Endodermal cell (in vitro differentiated cells): ENCODE measurements around the gene SMAD2. TPM values are rescaled to one million over a fixed set of nuclear protein-coding genes. Genes with fewer than 3 reads are reported as not detected.

Source experiments
- DNase-seq: peaks from one replicate; pipeline ENCODE4 v3.0.0-alpha.2; 2017
- H3K27ac ChIP-seq: 2 replicates; pipeline ENCODE4 v1.5.1; 2013; ENCODE audit warnings: mild to moderate bottlenecking, low read depth, low read length, moderate library complexity
- H3K27me3 ChIP-seq: 2 replicates; pipeline ENCODE4 v1.6.1; 2013; ENCODE audit warnings: mild to moderate bottlenecking, low read length, moderate library complexity; ENCODE audit not compliant: insufficient read depth, control insufficient read depth, poor library complexity, severe bottlenecking
- H3K36me3 ChIP-seq: 2 replicates; pipeline ENCODE4 v1.7.0; 2013; ENCODE audit warnings: mild to moderate bottlenecking, low read length, moderate library complexity; ENCODE audit not compliant: control insufficient read depth, insufficient read depth
- H3K4me1 ChIP-seq: one replicate; pipeline ENCODE4 v1.7.0; 2013; ENCODE audit warnings: low read length; ENCODE audit not compliant: control insufficient read depth, insufficient read depth
- H3K4me3 ChIP-seq: 2 replicates; pipeline ENCODE4 v1.5.1; 2013; ENCODE audit warnings: mild to moderate bottlenecking, low read length, moderate library complexity
- H3K9ac ChIP-seq: 2 replicates; pipeline ENCODE4 v1.6.1; 2013; ENCODE audit warnings: mild to moderate bottlenecking, low read length, moderate library complexity; ENCODE audit not compliant: poor library complexity, severe bottlenecking; ENCODE audit errors: extremely low read depth
- H3K9me3 ChIP-seq: 2 replicates; pipeline ENCODE4 v1.6.1; 2013; ENCODE audit warnings: mild to moderate bottlenecking, low read length, moderate library complexity; ENCODE audit not compliant: control insufficient read depth
- H3K27ac Mint-ChIP-seq: 2 replicates; pipeline ENCODE4 v1.8.0; 2020; ENCODE audit warnings: mixed read lengths
- H3K27me3 Mint-ChIP-seq: 2 replicates; pipeline ENCODE4 v1.8.0; 2021; ENCODE audit warnings: mild to moderate bottlenecking, mixed read lengths; ENCODE audit not compliant: insufficient read depth
- H3K36me3 Mint-ChIP-seq: 2 replicates; pipeline ENCODE4 v1.8.0; 2020; ENCODE audit warnings: low read depth, mixed read lengths
- H3K4me1 Mint-ChIP-seq: 2 replicates; pipeline ENCODE4 v1.8.0; 2020; ENCODE audit warnings: mixed read lengths
- H3K4me3 Mint-ChIP-seq: 2 replicates; pipeline ENCODE4 v1.8.0; 2020; ENCODE audit warnings: mild to moderate bottlenecking, moderate library complexity, mixed read lengths
- H3K9me3 Mint-ChIP-seq: 2 replicates; pipeline ENCODE4 v1.8.0; 2020; ENCODE audit warnings: mild to moderate bottlenecking, mixed read lengths
- CTCF ChIP-seq: fragments of 200-600 bp; sonication (generic); conservative IDR thresholded peaks from 2 replicates; pipeline ENCODE4 v1.5.0; 2021; ENCODE audit warnings: antibody characterized with exemption, mild to moderate bottlenecking
- WGBS, 2 experiments: methylation state at CpG; one replicate each; pipeline versions ENCODE4 v1.1.5 to v1.1.7; 2013; ENCODE audit warnings: missing lambda C conversion rate in 2 of 2, mixed read lengths in 1 of 2; ENCODE audit not compliant: insufficient coverage in 1 of 2, insufficient read length in 1 of 2; 5-methylcytosine and 5-hydroxymethylcytosine counted together
- long read RNA-seq, 4 experiments: library from polyadenylated mRNA in 2 of 4; library from RNA in 1 of 4; library from capped mRNA in 1 of 4; stranded (forward) in 3 of 4; unstranded in 1 of 4; transcript quantifications; one replicate each; pipeline ENCODE4 v2.0.0, GENCODE V29; 2020 to 2021; ENCODE audit warnings: inconsistent platforms in 1 of 4
- polyA plus RNA-seq, 2 experiments: library from polyadenylated mRNA; stranded (reverse); fragments of 50-300 nt; gene quantifications; one replicate each; pipeline ENCODE4 v1.2.3, GENCODE V29; 2013
- total RNA-seq, 2 donors: library from RNA; stranded (reverse); fragmentation: NEBNext Ultra II Directional in 1 of 2; extraction: Animal tissue kit (Norgen Biotek cat#: 25700) in 1 of 2; gene quantifications; 2 replicates in 1 of 2; 3 replicates in 1 of 2; pipeline ENCODE4 v1.2.1, GENCODE V29; 2021

SMAD2 gene
- total RNA-seq = 100 to 1,000 TPM; 156 to 189 TPM
- 69.1 TPM for polyA plus RNA-seq (2013, experiment 1 of 2)
- polyA plus RNA-seq (2013, experiment 2 of 2) = 67.2 TPM
- long read RNA-seq, experiment 1, full-length matches to known transcripts = 1 of 44 reads
- long read RNA-seq, experiment 1, partial matches to known transcripts = 15 of 44 reads
- long read RNA-seq, experiment 1, other reads (novel, unspliced or antisense) = 28 of 44 reads
- long read RNA-seq, experiment 2, full-length matches to known transcripts = 42 of 139 reads
- long read RNA-seq, experiment 2, partial matches to known transcripts = 17 of 139 reads
- long read RNA-seq, experiment 2, other reads (novel, unspliced or antisense) = 80 of 139 reads
- long read RNA-seq, experiment 3, full-length matches to known transcripts = 56 of 153 reads
- long read RNA-seq, experiment 3, partial matches to known transcripts = 37 of 153 reads
- long read RNA-seq, experiment 3, other reads (novel, unspliced or antisense) = 60 of 153 reads
- long read RNA-seq, experiment 4, full-length matches to known transcripts = 6 of 33 reads
- long read RNA-seq, experiment 4, partial matches to known transcripts = 9 of 33 reads
- long read RNA-seq, experiment 4, other reads (novel, unspliced or antisense) = 18 of 33 reads

- Mint-ChIP-seq H3K27ac (peak within 1 kb of the TSS; percentile 97), H3K9me3 (no peaks in the 10 kb centered on the region), H3K36me3 (peaks cover 3% of the 10 kb centered on the region), H3K4me1 (peaks cover 43% of the 10 kb centered on the region), H3K4me3 (peak within 1 kb of the TSS; percentile 93), H3K27me3 (no peaks in the 10 kb centered on the region)
- no peaks in the 10 kb centered on the region for H3K9me3 ChIP-seq
- H3K4me1 ChIP-seq = peaks cover 13% of the 10 kb centered on the region
- peak within 1 kb of the TSS; percentile 99 for H3K4me3 ChIP-seq
- H3K27me3 ChIP-seq = no peaks in the 10 kb centered on the region
- H3K27ac ChIP-seq = peak within 1 kb of the TSS; percentile 96
- DNase-seq = peak; percentile 97
- WGBS, 2 experiments = 0% methylated on average over 75 of the region's 93 CpGs; no CpG with 5 or more reads in 1 of the 2 experiments
- no peak for TF ChIP-seq CTCF
- H3K9ac ChIP-seq = peak within 1 kb of the TSS; percentile 94
- H3K36me3 ChIP-seq = peaks cover under 1% of the 10 kb centered on the region
Measured at GRCh38 chr18:47930199-47930930, at the start of gene SMAD2. Gene SMAD2, minus strand, starts transcription at chr18:47930659. Its CDS starts 33,903 bp downstream, at chr18:47896756.

GRCh38 chr18:47979611-47980200, 49.2 kb upstream of the SMAD2 start:
- Histone ChIP-seq H3K4me3 (peak overlapping the region; percentile 65), H3K4me1 (peaks cover 12% of the 10 kb centered on the region), H3K27ac (no peak overlapping the region), H3K27me3 (no peaks in the 10 kb centered on the region), H3K36me3 (peaks cover 3% of the 10 kb centered on the region), H3K9ac (no peak overlapping the region), H3K9me3 (peaks cover 30% of the 10 kb centered on the region)
- Mint-ChIP-seq H3K36me3 (no peaks in the 10 kb centered on the region), H3K27ac (no peak overlapping the region), H3K9me3 (peaks cover 16% of the 10 kb centered on the region), H3K4me1 (peaks cover 43% of the 10 kb centered on the region), H3K4me3 (no peak overlapping the region), H3K27me3 (peaks cover 5% of the 10 kb centered on the region)
- WGBS, 2 experiments = 88 to 96% methylated on average over 3 to 4 of the region's 5 CpGs
- peak; percentile 43 for DNase-seq
- TF ChIP-seq CTCF = no peak

- H3K36me3 Mint-ChIP-seq = no peaks in the 10 kb centered on the region
- Histone ChIP-seq H3K36me3 (peaks cover 3% of the 10 kb centered on the region), H3K27ac (no peak overlapping the region), H3K27me3 (no peaks in the 10 kb centered on the region), H3K4me1 (peaks cover 12% of the 10 kb centered on the region), H3K9ac (no peak overlapping the region), H3K9me3 (peaks cover 30% of the 10 kb centered on the region), H3K4me3 (peak overlapping the region; percentile 65)
- H3K9me3 Mint-ChIP-seq = peaks cover 12% of the 10 kb centered on the region
- DNase-seq = no peak
- H3K27me3 Mint-ChIP-seq = peaks cover 4% of the 10 kb centered on the region
- no peak overlapping the region for H3K27ac Mint-ChIP-seq
- H3K4me3 Mint-ChIP-seq = no peak overlapping the region
- peaks cover 44% of the 10 kb centered on the region for H3K4me1 Mint-ChIP-seq
- WGBS, 2 experiments = 65 to 83% methylated on average over 1 of the region's 1 CpG
- no peak for TF ChIP-seq CTCF
Measured at GRCh38 chr18:47978603-47979002, 48.1 kb upstream of the SMAD2 start.
